ENCODE data around the gene RPTOR.

Gene RPTOR

GRCh38 chr17:80855948-80856862 is 311.6 kb downstream of the RPTOR start:
- no peak for DNase-seq

GRCh38 chr17:80856863-80857755 is 312.5 kb downstream of the RPTOR start:
- DNase-seq, result no peak

- DNase-seq, result no peak
Measured at GRCh38 chr17:80857756-80858171, 313.1 kb downstream of the RPTOR start.

GRCh38 chr17:80858301-80859001 is 313.8 kb downstream of the RPTOR start:
- DNase-seq, result no peak

- no peak for DNase-seq
Measured at GRCh38 chr17:80859002-80859941, 314.6 kb downstream of the RPTOR start.

GRCh38 chr17:80860101-80860671 is 315.5 kb downstream of the RPTOR start:
- no peak for DNase-seq

- no peak for DNase-seq
Measured at GRCh38 chr17:80860703-80861417, 316.2 kb downstream of the RPTOR start.

- DNase-seq, result no peak
Measured at GRCh38 chr17:80861418-80861815, 316.8 kb downstream of the RPTOR start.

GRCh38 chr17:80861892-80862291 is 317.3 kb downstream of the RPTOR start:
- DNase-seq, result peak; percentile 58

- DNase-seq, result no peak
Measured at GRCh38 chr17:80862481-80862961, 317.9 kb downstream of the RPTOR start.

GRCh38 chr17:80862978-80863377 is 318.3 kb downstream of the RPTOR start:
- no peak for DNase-seq

- no peak for DNase-seq
Measured at GRCh38 chr17:80863626-80864025, 319.0 kb downstream of the RPTOR start.

GRCh38 chr17:80864751-80865150 is 320.1 kb downstream of the RPTOR start:
- no peak for DNase-seq

GRCh38 chr17:80866050-80866793 is 321.6 kb downstream of the RPTOR start:
- DNase-seq, result no peak

GRCh38 chr17:80868022-80868609 is 323.5 kb downstream of the RPTOR start:
- no peak for DNase-seq

GRCh38 chr17:80869481-80870145 is 325.0 kb downstream of the RPTOR start:
- no peak for DNase-seq

GRCh38 chr17:80870401-80870800 is 325.8 kb downstream of the RPTOR start:
- DNase-seq, result no peak

GRCh38 chr17:80871341-80871740 is 326.7 kb downstream of the RPTOR start:
- no peak for DNase-seq

GRCh38 chr17:80872001-80872500 is 327.4 kb downstream of the RPTOR start:
- DNase-seq, result no peak

All from DMS 273 treated with DMSO at 0.1 percent for 48 hours (cell line).